Activated naive CD4-positive, alpha-beta T cell treated with anti-CD3 and anti-CD28 coated beads for 36 hours (primary cell): ENCODE results near the gene BSG. TPM values are rescaled to one million over a fixed set of nuclear protein-coding genes. Genes with fewer than 3 reads are reported as not detected.
A peak's percentile ranks its signal among the peaks of the same experiment; 100 is the strongest.

Experiments
- CTCF ChIA-PET: fragments of 350-600 bp; sonication (Branson Sonifier 250); formaldehyde crosslinking; loops from one replicate; lab custom pipeline; 2021; ENCODE audit warnings: antibody characterized with exemption; lab: Charles Lee
- DNase-seq: peaks from one replicate; pipeline ENCODE4 v3.0.0-alpha.2; 2020
- H3K27ac Mint-ChIP-seq: one replicate; pipeline ENCODE4 v1.8.0; 2021; ENCODE audit warnings: mild to moderate bottlenecking, mixed read lengths
- H3K27me3 Mint-ChIP-seq: one replicate; pipeline ENCODE4 v1.8.0; 2021; ENCODE audit warnings: low read depth, mixed read lengths
- H3K36me3 Mint-ChIP-seq: one replicate; pipeline ENCODE4 v1.8.0; 2021; ENCODE audit warnings: low read depth, mixed read lengths
- H3K4me1 Mint-ChIP-seq: one replicate; pipeline ENCODE4 v1.8.0; 2021; ENCODE audit warnings: low read depth, mixed read lengths
- H3K4me3 Mint-ChIP-seq: one replicate; pipeline ENCODE4 v1.8.0; 2021; ENCODE audit warnings: mild to moderate bottlenecking, moderate library complexity, mixed read lengths
- H3K9me3 Mint-ChIP-seq: one replicate; pipeline ENCODE4 v1.8.0; 2021; ENCODE audit warnings: mixed read lengths
- intact Hi-C: fragments of 100-400 bp; cut with micrococcal nuclease; formaldehyde crosslinking; loops from one replicate; pipeline ENCODE4 v1.15.1; 2023
- total RNA-seq, 2 experiments: library from RNA; stranded (reverse); gene quantifications; one replicate each; pipeline ENCODE4 v1.2.3, GENCODE V29; 2021

Gene BSG
- total RNA-seq, 2 experiments from 2014 or later = 160 to 161 TPM

DNA sequence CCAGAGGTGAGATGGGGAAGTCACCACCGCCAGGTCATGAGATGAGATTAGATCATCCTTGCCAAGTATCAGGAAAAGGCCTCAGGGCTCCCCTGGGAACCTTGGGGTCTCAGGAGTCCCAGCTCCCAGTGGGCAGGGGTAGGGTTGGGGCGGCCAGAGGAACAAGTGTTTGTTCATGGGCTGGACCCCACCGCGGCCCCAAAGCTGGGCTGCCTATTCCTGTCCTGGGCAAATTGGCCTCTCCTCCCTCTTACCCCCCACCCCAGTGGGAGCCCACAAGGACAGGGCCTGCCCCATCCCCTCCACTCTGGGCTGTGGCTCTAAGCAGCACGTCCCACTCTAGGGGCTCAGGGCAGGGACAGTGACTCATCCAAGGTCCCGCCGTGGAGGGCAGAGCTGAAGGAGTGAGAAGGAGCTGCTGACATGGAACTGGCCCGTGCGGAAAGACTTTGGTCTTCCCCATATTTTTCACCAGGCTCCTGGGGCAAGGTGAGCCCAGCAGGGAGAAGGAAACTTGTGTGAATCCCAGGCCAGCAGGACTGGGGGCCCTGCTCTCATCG lies 13.2 kb downstream of the BSG start:
- peaks cover 13% of the 10 kb centered on the region for H3K27me3 Mint-ChIP-seq
- no peaks in the 10 kb centered on the region for H3K9me3 Mint-ChIP-seq
- no peaks in the 10 kb centered on the region for H3K36me3 Mint-ChIP-seq
- intact Hi-C loops = loop anchor here (2.0 kb wide), 1 partner anchor 149 kb away; no protein-coding TSS in a partner anchor
- H3K4me3 Mint-ChIP-seq = no peak overlapping the region
- H3K27ac Mint-ChIP-seq = no peak overlapping the region
- CTCF ChIA-PET = interaction anchor here (0.7 to 1.1 kb wide), 3 partner anchors 23 to 138 kb away, joined by 3 to 4 read pairs (median 3); no protein-coding TSS in a partner anchor
- H3K4me1 Mint-ChIP-seq = peaks cover 9% of the 10 kb centered on the region
- no peak for DNase-seq

DNA sequence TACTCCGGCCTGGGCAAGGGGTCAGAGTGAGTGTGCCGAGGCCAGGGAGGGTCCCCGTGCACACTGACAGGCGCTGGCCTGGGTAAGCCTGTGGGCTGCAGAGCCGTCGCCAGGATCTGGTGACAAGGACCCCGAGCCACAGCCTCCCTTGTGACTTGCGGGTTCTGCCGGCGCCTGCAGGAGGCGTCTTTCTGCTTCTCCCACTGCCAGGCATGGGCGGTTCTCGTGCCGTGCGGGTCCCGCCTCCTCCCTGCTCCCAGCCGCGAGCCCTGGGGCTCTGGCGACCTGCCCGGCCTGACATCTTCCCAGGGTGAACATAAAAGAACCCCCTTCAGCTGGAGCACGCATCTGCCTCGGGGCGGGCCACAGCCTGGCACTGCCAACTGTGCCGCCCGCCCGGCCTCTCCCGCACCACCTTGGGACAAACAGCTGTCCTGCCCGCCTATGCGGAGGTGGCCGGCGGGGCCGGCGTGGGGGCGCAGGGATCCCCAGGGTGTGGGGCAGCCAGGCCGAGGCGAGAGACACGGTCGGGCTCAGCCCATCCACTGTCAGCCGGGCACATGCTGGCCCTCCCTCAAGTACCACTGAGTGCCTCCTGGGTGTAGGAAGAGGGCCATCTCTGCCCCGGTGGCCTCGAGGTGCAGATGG lies 15.8 kb downstream of the BSG start:
- Mint-ChIP-seq H3K4me1 (peaks cover 11% of the 10 kb centered on the region), H3K27ac (no peak overlapping the region), H3K4me3 (no peak overlapping the region), H3K36me3 (no peaks in the 10 kb centered on the region), H3K9me3 (no peaks in the 10 kb centered on the region), H3K27me3 (peaks cover 18% of the 10 kb centered on the region)
- intact Hi-C loops = loop anchor here (2.0 kb wide), 1 partner anchor 41 kb away; no protein-coding TSS in a partner anchor
- DNase-seq = peak; percentile 82
- CTCF ChIA-PET = no interaction called here

DNA sequence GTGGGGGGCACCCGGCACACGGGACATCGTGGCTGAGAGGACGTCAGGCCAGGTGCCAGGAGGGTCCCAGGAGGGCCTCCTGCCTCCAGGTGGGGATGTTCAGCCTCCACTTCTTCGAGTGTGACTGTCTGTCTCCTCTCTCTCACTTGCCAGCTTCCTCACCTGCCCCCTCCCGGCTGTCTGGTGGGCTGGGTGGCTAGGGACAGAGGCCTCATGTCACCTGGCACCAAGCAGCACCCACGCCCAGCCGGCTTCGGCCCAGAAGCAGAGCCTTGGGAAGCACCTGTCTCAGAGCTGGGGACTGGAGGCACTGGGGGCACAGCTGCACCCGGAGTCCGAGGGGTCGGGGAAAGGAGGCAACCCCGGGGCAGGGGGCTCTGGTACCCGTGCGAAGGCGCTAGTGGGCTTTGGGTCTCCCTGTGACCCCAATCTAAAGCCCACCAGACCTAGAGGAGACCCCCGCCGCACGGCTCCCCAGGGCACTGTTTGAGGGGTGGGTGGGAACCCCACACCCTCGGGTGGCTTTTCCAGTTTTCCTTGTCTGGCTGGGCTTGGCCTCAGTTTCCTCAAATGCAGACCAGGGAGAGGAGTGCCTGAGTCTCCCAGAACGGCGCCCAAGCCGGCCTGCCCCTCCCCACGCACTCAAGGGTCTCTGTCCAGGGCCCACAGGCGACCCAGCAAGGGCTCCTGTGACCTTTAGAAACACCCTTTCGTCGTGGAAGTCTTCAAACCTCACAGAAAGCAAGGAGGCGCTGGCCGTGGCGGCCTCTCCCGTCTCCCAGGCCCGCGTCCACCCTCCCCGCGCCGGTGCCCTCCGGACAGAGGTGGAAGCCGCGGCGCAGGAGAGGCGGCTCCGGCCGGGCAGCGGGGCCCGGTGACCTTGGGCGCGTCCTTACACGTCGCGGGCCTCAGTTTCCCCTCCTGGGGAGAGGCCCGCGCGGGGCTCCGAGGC lies 16.6 kb downstream of the BSG start:
- CTCF ChIA-PET = no interaction called here
- peak; percentile 17 for DNase-seq
- Mint-ChIP-seq H3K9me3 (no peaks in the 10 kb centered on the region), H3K4me1 (peaks cover 9% of the 10 kb centered on the region), H3K36me3 (no peaks in the 10 kb centered on the region), H3K27ac (no peak overlapping the region), H3K4me3 (peak overlapping the region; percentile 12), H3K27me3 (peaks cover 22% of the 10 kb centered on the region)
- intact Hi-C loops = loop anchor here (2.0 kb wide), 1 partner anchor 40 kb away; no protein-coding TSS in a partner anchor

DNA sequence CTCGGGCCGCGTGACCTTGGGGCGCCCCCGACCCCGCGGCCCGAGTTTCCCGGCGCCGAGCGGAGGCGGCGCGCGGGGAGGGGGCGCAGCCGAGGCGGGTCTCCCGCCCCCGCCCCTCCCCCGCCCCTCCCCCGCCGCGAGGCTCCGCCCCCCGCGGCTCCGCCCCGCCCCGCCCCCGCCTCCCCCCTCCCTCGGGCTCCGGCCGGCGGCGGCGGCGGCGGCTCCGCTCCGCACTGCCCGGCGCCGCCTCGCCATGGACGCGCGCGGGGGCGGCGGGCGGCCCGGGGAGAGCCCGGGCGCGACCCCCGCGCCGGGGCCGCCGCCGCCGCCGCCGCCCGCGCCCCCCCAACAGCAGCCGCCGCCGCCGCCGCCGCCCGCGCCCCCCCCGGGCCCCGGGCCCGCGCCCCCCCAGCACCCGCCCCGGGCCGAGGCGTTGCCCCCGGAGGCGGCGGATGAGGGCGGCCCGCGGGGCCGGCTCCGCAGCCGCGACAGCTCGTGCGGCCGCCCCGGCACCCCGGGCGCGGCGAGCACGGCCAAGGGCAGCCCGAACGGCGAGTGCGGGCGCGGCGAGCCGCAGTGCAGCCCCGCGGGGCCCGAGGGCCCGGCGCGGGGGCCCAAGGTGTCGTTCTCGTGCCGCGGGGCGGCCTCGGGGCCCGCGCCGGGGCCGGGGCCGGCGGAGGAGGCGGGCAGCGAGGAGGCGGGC lies 17.4 kb downstream of the BSG start, which contains the start of gene HCN2:
Gene HCN2, plus strand, starts transcription at position 189 of the 703 bp plus-strand sequence. Its CDS starts 65 bp downstream, at position 254.
- DNase-seq = no peak
- Mint-ChIP-seq H3K9me3 (no peaks in the 10 kb centered on the region), H3K36me3 (no peaks in the 10 kb centered on the region), H3K4me1 (peaks cover 9% of the 10 kb centered on the region), H3K4me3 (peak within 1 kb of the TSS; percentile 12), H3K27ac (no peak within 1 kb of the TSS), H3K27me3 (peaks cover 22% of the 10 kb centered on the region)
- CTCF ChIA-PET = no interaction called here
- intact Hi-C loops = loop anchor here (2.0 kb wide), 1 partner anchor 39 kb away; no protein-coding TSS in a partner anchor

DNA sequence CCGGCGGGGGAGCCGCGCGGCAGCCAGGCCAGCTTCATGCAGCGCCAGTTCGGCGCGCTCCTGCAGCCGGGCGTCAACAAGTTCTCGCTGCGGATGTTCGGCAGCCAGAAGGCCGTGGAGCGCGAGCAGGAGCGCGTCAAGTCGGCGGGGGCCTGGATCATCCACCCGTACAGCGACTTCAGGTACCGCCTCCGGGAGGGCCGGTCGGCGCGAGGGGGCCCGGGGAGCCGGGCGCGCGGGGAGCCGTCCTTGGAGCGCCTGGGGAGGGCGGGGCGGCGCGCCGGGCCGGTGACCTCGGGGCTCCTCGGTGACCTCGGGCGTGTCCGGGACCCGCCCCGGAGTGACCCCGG lies 18.0 kb downstream of the BSG start:
- H3K9me3 Mint-ChIP-seq = no peaks in the 10 kb centered on the region
- CTCF ChIA-PET = no interaction called here
- DNase-seq = peak; percentile 23
- H3K27ac Mint-ChIP-seq = no peak overlapping the region
- H3K4me1 Mint-ChIP-seq = peaks cover 9% of the 10 kb centered on the region
- H3K27me3 Mint-ChIP-seq = peaks cover 22% of the 10 kb centered on the region
- intact Hi-C loops = no loop called here
- no peak overlapping the region for H3K4me3 Mint-ChIP-seq
- H3K36me3 Mint-ChIP-seq = no peaks in the 10 kb centered on the region

DNA sequence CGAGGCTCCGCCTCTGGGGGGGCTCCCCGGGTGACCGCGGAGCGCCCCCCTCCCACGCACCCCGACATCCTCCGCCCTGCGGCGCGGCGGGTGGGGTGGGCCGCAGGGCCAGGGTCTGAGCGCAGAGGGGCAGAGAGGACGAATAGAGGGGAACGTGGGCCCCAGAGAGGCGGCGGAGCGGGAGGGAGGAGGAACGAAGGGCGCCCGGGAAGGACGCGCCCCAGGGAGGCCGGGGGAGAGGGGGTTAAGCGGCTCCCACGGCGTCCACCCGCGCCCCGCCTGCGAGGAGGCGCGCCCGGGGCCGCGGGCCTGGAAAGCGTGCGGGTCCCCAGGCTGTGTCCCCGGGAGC lies 18.3 kb downstream of the BSG start:
- Mint-ChIP-seq H3K4me1 (peaks cover 9% of the 10 kb centered on the region), H3K27ac (no peak overlapping the region), H3K36me3 (no peaks in the 10 kb centered on the region), H3K4me3 (no peak overlapping the region), H3K27me3 (peaks cover 22% of the 10 kb centered on the region), H3K9me3 (no peaks in the 10 kb centered on the region)
- CTCF ChIA-PET = no interaction called here
- intact Hi-C loops = no loop called here
- DNase-seq = no peak

DNA sequence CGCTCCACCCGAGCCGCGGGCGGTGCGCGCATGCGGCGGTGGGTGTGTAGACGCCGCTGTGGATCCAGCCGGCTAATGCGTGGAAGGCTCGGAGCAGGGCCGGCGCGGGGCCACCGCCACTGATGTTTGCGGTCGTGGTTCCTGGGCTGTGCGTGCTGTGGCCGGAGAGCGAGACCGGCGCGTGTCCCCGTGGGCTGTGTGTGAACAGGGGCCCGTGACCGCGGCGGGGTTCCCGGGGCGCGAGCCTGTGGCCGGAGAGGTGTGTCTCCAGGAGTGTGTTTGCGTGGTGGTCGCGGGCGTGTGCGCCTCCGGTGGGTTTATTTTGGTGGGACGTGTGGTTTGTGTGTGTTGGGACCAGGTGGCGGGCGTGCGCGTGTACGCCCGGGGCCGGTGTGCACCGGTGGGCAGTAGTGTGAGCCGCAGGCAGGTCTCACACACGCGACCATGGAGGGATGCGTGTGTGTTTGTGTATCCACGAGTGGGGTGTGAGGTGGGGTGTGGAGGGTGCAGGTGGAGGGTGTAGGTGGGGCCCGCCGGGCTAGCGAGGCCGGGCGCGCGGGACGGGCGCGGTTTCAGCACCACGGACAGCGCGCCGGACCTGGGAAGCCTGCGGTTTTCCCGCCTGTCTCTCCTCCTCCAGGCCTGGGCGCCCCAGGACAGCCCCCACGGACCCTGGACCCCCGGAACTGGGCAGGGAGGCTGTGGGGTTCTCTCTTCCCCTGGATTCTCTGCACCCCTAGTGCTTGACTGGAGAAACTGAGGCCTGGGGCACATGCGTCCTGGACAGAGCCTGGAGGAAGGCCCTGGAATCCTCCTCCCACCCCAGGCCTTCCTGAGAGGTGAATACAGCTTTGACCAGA lies 18.9 kb downstream of the BSG start:
- Mint-ChIP-seq H3K36me3 (no peaks in the 10 kb centered on the region), H3K27ac (no peak overlapping the region), H3K9me3 (no peaks in the 10 kb centered on the region), H3K4me1 (peaks cover 9% of the 10 kb centered on the region), H3K27me3 (peaks cover 20% of the 10 kb centered on the region), H3K4me3 (no peak overlapping the region)
- intact Hi-C loops = no loop called here
- CTCF ChIA-PET = no interaction called here
- DNase-seq = no peak

DNA sequence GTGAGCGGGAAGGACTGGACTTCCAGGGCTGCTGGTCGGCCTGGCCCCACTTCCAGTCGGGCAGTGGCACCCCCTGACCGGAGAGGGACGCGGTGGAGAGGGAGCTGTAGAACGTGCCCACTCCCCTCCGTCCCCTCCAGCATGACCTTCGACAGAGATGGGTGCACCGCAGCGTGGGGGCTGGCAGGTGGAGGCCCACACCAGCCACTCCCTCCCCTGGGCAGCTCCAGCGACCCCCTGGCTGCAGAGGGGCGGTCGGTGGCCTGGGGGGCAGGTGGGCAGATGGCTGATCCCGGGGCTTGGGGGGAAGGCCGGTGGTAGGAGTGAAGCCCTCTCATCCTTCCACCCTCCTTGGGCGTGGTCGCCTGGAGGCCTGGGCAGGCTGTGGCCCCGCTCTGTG lies 19.7 kb downstream of the BSG start:
- Mint-ChIP-seq H3K27me3 (peaks cover 18% of the 10 kb centered on the region), H3K4me3 (no peak overlapping the region), H3K36me3 (no peaks in the 10 kb centered on the region), H3K27ac (no peak overlapping the region), H3K9me3 (no peaks in the 10 kb centered on the region), H3K4me1 (peaks cover 9% of the 10 kb centered on the region)
- DNase-seq = no peak
- intact Hi-C loops = no loop called here
- CTCF ChIA-PET = no interaction called here

DNA sequence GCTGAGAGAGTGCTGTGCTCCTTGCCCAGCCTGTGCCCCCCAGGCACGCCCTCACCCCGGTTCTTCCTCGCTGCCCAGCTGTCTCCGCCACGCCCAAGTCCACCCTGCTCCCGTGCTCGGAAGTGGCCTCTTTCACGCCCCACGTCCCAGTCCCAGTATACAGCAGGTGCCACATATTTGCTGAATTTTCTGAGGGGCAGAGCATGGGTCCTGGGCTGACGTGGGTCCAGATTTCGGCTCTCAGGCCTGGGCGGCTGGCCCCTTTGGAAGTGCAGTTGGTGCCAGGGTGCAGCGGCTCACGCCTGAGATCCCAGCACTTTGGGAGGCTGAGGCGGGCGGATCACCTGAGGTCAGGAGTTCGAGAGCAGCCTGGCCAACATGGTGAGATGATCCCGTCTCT lies 20.7 kb downstream of the BSG start:
- H3K4me1 Mint-ChIP-seq = peaks cover 8% of the 10 kb centered on the region
- no peak overlapping the region for H3K4me3 Mint-ChIP-seq
- H3K9me3 Mint-ChIP-seq = no peaks in the 10 kb centered on the region
- H3K36me3 Mint-ChIP-seq = no peaks in the 10 kb centered on the region
- no peak for DNase-seq
- intact Hi-C loops = no loop called here
- H3K27me3 Mint-ChIP-seq = peaks cover 16% of the 10 kb centered on the region
- no peak overlapping the region for H3K27ac Mint-ChIP-seq
- CTCF ChIA-PET = no interaction called here

DNA sequence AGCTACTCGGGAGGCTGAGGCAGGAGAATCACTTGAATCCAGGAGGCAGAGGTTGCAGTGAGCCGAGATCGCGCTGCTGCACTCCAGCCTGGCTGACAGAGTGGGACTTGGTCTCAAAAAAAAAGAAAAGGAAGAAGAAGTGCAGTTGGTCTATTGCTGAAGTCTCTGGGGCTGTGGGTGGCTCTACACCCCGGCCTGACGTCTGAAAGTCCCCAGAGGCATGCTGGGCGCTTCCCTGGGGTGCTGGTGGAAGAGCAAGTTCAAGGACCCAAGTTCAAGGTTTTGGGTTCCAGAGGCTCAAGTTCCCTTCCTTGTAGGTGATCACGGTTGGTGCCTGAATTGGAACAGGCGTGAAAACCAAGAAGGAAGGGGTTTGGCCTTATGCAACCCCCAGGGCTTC lies 21.1 kb downstream of the BSG start:
- peaks cover 8% of the 10 kb centered on the region for H3K4me1 Mint-ChIP-seq
- intact Hi-C loops = no loop called here
- no peak overlapping the region for H3K4me3 Mint-ChIP-seq
- no peaks in the 10 kb centered on the region for H3K9me3 Mint-ChIP-seq
- peaks cover 16% of the 10 kb centered on the region for H3K27me3 Mint-ChIP-seq
- H3K36me3 Mint-ChIP-seq = no peaks in the 10 kb centered on the region
- no peak for DNase-seq
- H3K27ac Mint-ChIP-seq = no peak overlapping the region
- CTCF ChIA-PET = no interaction called here

DNA sequence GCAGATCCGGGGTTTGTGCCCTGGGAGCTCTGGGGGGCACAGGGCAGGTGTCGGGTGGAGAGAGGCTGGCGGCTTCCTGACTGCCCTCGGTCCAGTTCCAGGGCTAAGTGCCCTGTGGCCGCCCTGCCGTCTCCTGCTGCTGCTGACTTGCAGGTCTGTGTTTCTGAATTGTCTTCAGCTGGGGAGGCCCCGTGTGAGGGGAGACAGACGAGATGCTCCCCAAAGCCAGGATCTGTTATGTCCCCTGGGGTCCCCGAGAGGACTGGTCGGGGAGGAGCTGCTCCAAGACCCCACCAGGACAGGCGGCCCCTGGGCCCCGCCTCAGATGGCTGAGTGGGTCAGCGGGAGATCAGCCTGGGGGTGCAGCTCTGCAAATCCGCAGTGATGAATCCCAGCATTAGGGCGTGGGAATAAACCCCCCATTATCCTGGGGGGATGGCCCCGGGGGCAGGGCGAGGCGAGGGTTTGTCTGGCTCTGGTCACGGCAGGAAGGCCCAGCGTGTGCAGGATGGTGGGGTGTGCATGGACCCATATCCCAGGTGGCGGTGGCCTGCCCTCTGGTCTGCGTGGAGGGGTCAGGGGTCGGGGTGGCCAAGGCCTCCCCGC lies 22.0 kb downstream of the BSG start:
- DNase-seq = no peak
- Mint-ChIP-seq H3K36me3 (no peaks in the 10 kb centered on the region), H3K4me3 (no peak overlapping the region), H3K9me3 (no peaks in the 10 kb centered on the region), H3K4me1 (peaks cover 3% of the 10 kb centered on the region), H3K27me3 (peaks cover 10% of the 10 kb centered on the region), H3K27ac (no peak overlapping the region)
- intact Hi-C loops = no loop called here
- CTCF ChIA-PET = no interaction called here
